ENCODE data around the gene ARPC4.
A peak's percentile ranks its signal among the peaks of the same experiment; 100 is the strongest.
"Not testable (repeated sequence)": the region's sequence is repeated elsewhere in the genome, so short reads cannot be mapped to it uniquely, and the experiment has no call there.

Gene ARPC4

DNA sequence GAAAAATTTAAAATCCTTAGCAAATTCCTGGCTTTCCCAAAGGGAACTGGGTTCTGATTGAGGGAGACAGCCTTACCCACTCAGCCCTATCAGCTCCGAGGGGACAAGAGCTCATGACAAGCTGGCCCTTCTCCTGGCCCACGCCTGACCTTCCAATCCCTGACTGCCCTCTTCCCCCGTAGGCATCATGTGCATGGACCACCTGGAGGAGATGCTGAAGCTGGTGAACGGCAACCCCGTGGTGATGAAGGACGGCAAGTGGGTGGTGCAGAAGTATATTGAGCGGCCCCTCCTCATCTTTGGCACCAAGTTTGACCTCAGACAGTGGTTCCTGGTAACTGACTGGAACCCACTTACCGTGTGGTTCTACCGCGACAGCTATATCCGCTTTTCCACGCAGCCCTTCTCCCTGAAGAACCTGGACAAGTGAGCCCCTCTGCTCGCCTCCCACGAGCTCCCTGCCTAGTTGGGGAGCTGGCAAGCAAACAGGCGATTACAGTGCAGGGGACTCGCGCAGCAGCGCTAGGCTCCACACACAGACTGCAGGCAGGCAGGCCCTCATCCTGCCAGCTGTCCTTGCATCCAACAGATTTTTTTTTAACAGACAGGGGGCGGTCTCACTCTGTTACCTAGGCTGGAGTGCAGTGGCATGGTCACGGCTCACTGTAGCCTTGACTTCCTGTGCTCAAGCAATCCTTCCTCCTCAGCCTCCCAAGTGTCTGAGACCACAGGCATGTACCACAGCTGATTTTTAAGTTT, 34.1 kb downstream of the ARPC4 start:
- no peak for DNase-seq

DNA sequence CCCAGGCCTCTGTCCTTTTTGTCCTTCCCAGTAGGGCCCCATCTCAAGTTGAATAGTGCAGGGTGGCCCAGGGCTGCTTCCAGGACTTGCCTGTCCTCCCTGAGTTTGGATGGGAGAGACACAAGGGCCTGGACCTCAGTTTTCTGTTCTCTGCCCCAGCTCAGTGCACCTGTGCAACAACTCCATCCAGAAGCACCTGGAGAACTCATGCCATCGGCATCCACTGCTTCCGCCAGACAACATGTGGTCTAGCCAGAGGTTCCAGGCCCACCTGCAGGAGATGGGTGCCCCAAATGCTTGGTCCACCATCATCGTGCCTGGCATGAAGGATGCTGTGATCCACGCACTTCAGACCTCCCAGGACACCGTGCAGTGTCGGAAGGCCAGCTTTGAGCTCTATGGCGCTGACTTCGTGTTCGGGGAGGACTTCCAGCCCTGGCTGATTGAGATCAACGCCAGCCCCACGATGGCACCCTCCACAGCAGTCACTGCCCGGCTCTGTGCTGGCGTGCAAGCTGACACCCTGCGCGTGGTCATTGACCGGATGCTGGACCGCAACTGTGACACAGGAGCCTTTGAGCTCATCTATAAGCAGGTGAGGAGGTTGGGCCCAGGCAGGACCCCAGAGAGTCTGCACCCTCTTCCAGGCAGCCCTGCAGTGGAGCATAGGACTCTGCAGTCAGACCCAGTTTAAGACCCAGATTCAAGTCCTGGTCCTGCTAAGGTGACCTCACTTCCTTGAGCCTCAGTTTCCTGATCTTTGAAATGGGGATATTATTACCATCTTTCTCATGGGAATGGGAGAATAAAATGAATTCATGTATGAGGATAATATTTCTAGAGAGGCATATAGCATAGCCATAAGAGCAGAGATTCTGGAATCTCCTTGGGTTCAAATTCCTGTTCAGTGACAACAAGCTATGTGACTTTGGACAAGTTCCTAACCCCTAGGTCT, 36.2 kb downstream of the ARPC4 start:
- no peak for DNase-seq

GRCh38 chr3:9831253-9831652, 38.4 kb downstream of the ARPC4 start:
- no peak for DNase-seq

DNA sequence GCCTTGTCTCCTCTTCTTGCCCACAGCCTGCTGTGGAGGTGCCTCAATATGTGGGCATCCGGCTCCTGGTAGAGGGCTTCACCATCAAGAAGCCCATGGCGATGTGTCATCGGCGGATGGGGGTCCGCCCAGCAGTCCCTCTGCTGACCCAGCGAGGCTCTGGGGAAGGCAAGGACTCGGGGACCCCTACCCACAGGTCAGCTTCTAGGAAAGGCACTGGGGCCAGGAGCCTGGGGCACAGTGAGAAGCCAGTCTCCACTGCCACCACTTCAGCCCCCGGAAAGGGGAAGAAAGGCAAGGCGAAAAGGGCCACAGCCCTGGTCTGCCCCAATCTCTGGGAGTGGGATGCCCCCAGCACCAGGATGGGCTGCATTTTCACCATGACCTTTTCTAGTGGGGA, 40.2 kb downstream of the ARPC4 start:
- DNase-seq, result no peak

DNA sequence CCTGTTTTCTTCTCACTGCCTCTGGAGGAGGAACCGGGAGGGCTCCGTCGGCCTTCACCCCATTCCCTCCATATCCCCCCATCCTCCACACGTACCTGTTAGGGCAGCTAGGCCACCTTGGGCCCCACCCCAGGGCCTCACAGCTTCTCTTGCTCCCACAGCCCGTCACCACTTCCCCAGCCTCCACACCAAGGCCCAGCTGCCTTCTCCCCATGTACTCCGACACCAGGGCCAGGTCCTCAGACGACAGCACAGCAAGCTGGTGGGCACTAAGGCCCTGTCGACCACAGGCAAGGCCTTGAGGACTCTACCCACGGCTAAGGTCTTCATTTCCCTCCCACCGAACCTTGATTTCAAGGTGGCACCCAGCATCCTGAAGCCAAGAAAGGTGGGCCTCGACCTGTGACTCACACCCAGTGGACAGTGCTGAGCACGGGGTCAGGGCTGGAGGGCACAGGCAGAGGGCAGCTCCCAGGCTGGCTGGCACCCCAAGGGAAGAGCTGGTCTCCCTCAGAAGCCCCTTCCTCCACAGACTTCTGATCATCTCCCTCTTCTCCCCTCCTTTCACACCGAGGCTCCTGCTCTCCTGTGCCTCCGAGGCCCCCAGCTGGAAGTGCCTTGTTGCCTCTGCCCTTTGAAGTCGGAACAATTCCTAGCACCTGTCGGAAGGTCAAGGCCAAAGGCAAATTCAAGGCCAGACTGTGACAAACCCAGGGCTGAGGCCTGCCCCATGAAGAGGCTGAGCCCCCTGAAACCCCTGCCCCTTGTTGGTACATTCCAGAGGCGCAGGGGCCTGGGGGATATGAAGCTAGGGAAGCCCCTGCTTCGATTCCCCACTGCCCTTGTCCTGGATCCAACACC, 41.9 kb downstream of the ARPC4 start:
- DNase-seq, result no peak

DNA sequence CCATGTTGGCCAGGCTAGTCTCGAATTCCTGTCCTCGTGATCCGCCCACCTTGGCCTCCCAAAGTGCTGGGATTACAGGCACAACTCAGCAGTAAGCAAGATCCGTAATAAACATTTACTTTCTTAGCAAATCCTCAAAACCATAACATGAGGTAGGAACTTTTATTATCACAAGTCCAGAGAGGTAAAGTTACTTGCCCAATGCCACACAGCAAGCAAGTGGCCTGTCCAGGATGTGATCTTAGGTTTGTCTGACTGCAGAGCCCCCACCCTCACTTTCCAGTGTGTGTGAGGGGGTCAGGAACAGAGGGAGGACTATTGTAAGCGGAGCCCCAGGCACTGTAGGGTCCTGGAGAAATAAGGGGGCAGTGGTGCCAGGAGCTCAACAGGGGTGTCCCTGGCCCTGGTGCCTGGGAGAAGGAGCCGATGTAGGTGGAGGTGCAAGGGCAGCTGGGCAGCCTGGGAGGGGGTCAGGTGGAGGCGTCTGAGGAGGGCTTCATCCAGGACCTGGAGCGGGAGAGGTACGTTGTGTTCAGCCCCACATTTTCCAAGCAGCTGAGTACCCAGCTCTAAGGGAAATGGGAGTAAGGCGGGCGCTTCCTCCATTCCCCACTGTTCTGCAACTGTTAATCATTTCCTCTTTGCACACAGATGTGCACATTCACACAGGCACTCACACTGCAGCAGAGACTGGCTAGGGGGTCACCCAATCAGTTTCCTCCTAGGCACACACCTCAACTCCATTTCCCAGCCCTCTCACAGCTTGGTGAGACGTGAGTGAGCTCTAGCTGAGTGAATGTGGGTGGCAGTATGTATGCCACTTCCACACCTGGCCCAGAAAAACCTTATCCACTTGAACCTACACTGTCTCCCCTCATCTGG, 45.1 kb downstream of the ARPC4 start:
- no peak for DNase-seq

GRCh38 chr3:9838856-9839255, 46.0 kb downstream of the ARPC4 start:
- DNase-seq, result no peak

- DNase-seq, result no peak
Measured at GRCh38 chr3:9841015-9841414, 48.1 kb downstream of the ARPC4 start.

DNA sequence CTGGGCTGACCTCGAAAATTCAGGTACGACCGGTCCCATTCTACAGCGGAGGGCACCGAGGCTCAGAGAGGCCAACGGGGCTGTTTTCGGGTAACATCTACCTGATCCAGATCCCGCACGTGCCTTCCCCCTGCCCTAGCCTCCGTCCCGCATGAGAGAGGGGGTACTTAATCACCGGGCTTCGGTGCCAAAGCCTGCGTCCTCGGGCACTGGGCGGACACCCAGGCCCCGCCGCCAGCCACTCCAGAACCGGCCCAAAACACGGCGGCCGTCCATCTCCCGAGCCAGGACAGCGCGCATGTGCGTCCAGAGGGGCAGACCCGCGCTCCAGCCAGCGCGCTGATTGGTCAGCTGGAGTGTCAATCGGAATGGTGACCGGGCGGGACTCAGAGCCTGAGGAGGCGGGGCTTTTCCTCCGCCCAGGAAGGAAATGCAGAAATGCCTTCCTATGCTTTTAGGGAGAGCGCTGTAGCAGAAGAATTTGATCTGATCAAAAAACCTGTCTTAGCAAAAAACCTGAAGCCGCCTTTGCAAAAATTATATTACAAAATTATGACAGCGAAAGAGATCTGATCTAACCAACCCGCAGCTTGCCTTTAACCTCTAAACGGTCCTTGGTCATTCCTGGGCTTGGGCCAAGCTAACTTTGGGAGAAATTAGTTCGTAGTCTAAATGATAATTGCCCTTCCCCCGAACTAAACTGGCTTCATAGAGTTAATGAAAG, 51.0 kb downstream of the ARPC4 start, which contains the start of gene RPUSD3:
Gene RPUSD3 (minus strand): TSS at position 294 of the 724 bp plus-strand sequence. CDS start 18 bp downstream, at position 276.
- DNase-seq, result peak; percentile 95

DNA sequence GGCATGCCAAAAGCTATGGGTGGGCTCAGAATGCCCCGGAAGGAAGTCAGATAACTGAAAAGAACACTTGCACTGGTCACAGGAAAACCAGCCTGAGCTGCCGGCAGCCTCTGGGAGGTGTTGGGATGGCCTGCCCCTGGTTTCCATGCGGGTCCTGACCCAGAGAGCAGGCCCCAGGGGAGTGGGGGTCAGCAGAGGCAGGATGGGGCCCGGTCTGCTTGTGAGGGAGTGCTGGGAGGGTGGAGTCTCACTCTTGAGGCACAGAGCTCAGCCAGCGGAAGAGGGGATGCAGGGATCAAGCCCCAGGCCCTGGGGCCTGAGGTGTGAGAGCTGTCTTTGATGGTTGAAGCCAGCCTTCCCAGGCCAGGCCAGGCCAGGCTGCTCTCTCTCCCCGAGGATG, 53.3 kb downstream of the ARPC4 start:
- no peak for DNase-seq

- no peak for DNase-seq
Measured at GRCh38 chr3:9846931-9847488, 54.1 kb downstream of the ARPC4 start.

GRCh38 chr3:9847870-9848269, 55.0 kb downstream of the ARPC4 start:
- not testable (repeated sequence) for DNase-seq

DNA sequence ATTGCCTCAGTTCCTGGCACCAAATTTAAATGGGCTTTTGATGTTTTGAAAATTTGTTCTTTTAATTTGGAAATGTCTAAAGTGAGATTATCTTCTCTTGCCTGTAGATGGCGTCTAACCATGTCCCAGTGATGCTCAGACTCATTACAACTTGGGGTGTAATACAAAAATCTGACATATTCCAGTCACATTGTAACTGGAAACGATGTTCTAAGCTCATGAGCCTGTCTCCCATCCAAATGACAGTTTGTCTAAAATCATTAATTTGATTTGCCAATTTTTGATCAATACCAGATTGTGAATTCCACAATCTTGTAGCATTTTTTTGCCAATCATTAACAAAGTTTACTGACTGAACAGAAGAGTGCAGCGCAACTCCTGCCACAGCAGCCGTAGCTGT, 56.0 kb downstream of the ARPC4 start:
- DNase-seq, result not testable (repeated sequence)

DNA sequence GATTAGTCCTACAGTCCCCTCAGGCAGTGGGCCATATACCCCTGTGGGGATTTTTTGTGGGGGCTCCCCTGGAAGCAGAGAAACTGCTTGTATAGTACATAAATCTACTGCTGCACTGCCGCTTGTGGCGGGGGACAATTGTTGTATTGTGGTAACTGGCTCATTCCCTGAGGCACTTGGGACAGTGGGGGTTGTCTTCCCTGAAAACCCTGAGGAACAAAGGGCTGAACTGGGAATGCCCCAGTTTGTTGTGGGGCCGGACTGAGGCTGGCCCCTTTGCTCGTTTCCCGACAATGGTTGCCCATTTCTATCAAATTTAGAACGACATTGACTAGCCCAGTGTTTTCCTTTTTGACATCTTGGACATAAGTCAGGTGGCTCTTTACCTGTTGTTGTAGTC, 58.5 kb downstream of the ARPC4 start:
- DNase-seq, result not testable (repeated sequence)

- not testable (repeated sequence) for DNase-seq
Measured at GRCh38 chr3:9851926-9852325, 59.0 kb downstream of the ARPC4 start.

- no peak for DNase-seq
Measured at GRCh38 chr3:9852528-9852927, 59.6 kb downstream of the ARPC4 start.

DNA sequence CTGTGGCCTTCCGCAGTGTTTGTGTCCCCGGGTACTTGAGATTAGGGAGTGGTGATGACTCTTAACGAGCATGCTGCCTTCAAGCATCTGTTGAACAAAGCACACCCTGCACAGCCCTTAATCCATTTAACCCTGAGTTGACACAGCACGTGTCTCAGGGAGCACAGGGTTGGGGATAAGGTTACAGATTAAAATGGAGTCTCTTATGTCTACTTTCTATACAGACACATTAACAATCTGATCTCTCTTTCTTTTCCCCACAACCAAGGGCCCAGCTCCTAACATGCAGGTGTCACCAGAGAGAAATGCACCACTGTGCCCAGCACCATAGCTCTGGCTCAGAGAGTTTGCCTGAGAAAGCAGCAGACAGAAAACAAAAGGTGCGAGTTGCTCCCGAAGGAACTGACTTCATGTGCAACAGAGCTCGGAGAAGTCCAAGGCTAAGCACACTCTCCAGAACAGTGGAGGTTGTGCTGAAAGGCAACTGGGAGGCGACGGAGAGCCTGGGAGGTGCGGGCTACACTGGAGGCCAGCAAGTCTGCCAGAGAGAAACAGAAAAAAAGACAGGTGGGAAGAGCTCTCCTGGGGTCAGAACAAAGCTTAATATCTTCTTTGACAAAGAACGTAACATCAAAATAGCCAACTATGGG, 61.5 kb downstream of the ARPC4 start:
- DNase-seq, result not testable (repeated sequence)

- DNase-seq, result no peak
Measured at GRCh38 chr3:9855594-9855993, 62.7 kb downstream of the ARPC4 start.
